T-cell (primary cell): ENCODE data around the gene CGNL1. TPM values are rescaled to one million over a fixed set of nuclear protein-coding genes. Genes with fewer than 3 reads are reported as not detected.

Source experiments
- ATAC-seq, 4 experiments: fragments of 200-7000 bp in 3 of 4; fragments of 150-1000 bp in 1 of 4; cut with Tn5 transposase; replicated peaks in 1 of 4; 1 replicate in 3 of 4; 2 replicates in 1 of 4; pipeline ENCODE4 v1.10.0; 2021; ENCODE audit warnings: moderate library complexity in 3 of 4, mild to moderate bottlenecking in 2 of 4, moderate number of reproducible peaks in 1 of 4
- CTCF ChIA-PET, 2 donors: fragments of 300-600 bp; sonication (Branson Sonifier 250); formaldehyde crosslinking; loops; one replicate each; lab custom pipeline; 2022; ENCODE audit warnings: antibody characterized with exemption in 2 of 2; lab: Charles Lee
- POLR2A ChIA-PET, 2 donors: fragments of 300-600 bp; sonication (Branson Sonifier 250); formaldehyde crosslinking; loops; one replicate each; lab custom pipeline; 2022; ENCODE audit warnings: antibody characterized with exemption in 2 of 2; lab: Charles Lee
- DNase-seq, 35 experiments: peaks; one replicate each; pipeline versions ENCODE4 v3.0.0 to v3.0.0-alpha.2; 2013 to 2023
- H3K27ac ChIP-seq: one replicate; pipeline ENCODE4 v1.5.1; 2013; ENCODE audit warnings: low read length
- H3K27me3 ChIP-seq, 2 experiments: replicated peaks in 1 of 2; 1 replicate in 1 of 2; 2 replicates in 1 of 2; pipeline versions ENCODE4 v1.6.1 to v1.7.0; 2013; ENCODE audit warnings: low read length in 1 of 2, mixed read lengths in 1 of 2; ENCODE audit not compliant: control insufficient read depth in 2 of 2, insufficient read depth in 2 of 2; ENCODE audit errors: extremely low read depth in 1 of 2
- H3K36me3 ChIP-seq, 2 donors: 1 replicate in 1 of 2; 2 replicates in 1 of 2; pipeline versions ENCODE4 v1.6.1 to v1.7.0; 2013; ENCODE audit warnings: low read length in 1 of 2; ENCODE audit not compliant: control insufficient read depth in 2 of 2, insufficient read depth in 1 of 2; ENCODE audit errors: extremely low read depth in 1 of 2
- H3K4me1 ChIP-seq, 2 experiments: 1 replicate in 1 of 2; 2 replicates in 1 of 2; pipeline versions ENCODE4 v1.6.1 to v1.7.0; 2013; ENCODE audit warnings: low read length in 2 of 2, mixed read lengths in 1 of 2; ENCODE audit not compliant: insufficient read depth in 2 of 2, control insufficient read depth in 1 of 2; ENCODE audit errors: extremely low read depth in 1 of 2
- H3K4me3 ChIP-seq, 2 donors: 1 replicate in 1 of 2; 2 replicates in 1 of 2; pipeline versions ENCODE4 v1.5.1 to v1.7.0; 2013; ENCODE audit warnings: mild to moderate bottlenecking in 2 of 2, low read length in 1 of 2, moderate library complexity in 1 of 2; ENCODE audit not compliant: control insufficient read depth in 1 of 2; ENCODE audit errors: extremely low read depth in 1 of 2
- H3K9me3 ChIP-seq: 2 replicates; pipeline ENCODE4 v1.7.0; 2013
- H3K27ac Mint-ChIP-seq, 2 donors: one replicate each; pipeline ENCODE4 v1.8.0; 2020 to 2021; ENCODE audit warnings: mild to moderate bottlenecking in 2 of 2, mixed read lengths in 2 of 2
- H3K27me3 Mint-ChIP-seq, 2 donors: one replicate each; pipeline ENCODE4 v1.8.0; 2021 to 2022; ENCODE audit warnings: mixed read lengths in 2 of 2
- H3K36me3 Mint-ChIP-seq: one replicate; pipeline ENCODE4 v1.8.0; 2021; ENCODE audit warnings: mixed read lengths
- H3K4me1 Mint-ChIP-seq, 3 donors: one replicate each; pipeline ENCODE4 v1.8.0; 2020 to 2022; ENCODE audit warnings: mixed read lengths in 3 of 3, mild to moderate bottlenecking in 1 of 3
- H3K4me3 Mint-ChIP-seq, 3 donors: one replicate each; pipeline ENCODE4 v1.8.0; 2020 to 2022; ENCODE audit warnings: mild to moderate bottlenecking in 3 of 3, mixed read lengths in 3 of 3, moderate library complexity in 3 of 3
- H3K9me3 Mint-ChIP-seq, 3 donors: one replicate each; pipeline ENCODE4 v1.8.0; 2020 to 2022; ENCODE audit warnings: mixed read lengths in 3 of 3
- WGBS: methylation state at CpG from one replicate; pipeline ENCODE4 v1.1.5; 2013; ENCODE audit warnings: missing lambda C conversion rate; ENCODE audit not compliant: insufficient coverage; 5-methylcytosine and 5-hydroxymethylcytosine counted together
- total RNA-seq, 35 experiments: library from RNA in 6 of 35; stranded (reverse) in 6 of 35; fragments of 120-200 nt in 1 of 35; gene quantifications; one replicate each; pipeline versions ENCODE4 v1.2.1 to v1.2.4 and lab custom pipeline; 2013 to 2026

Gene CGNL1
- total RNA-seq, 5 donors from 2014 or later (not counting 1 experiment from before 2014, with no cell fraction given): 0.13 to 0.18 (median 0.16) TPM; not detected in 2

DNA sequence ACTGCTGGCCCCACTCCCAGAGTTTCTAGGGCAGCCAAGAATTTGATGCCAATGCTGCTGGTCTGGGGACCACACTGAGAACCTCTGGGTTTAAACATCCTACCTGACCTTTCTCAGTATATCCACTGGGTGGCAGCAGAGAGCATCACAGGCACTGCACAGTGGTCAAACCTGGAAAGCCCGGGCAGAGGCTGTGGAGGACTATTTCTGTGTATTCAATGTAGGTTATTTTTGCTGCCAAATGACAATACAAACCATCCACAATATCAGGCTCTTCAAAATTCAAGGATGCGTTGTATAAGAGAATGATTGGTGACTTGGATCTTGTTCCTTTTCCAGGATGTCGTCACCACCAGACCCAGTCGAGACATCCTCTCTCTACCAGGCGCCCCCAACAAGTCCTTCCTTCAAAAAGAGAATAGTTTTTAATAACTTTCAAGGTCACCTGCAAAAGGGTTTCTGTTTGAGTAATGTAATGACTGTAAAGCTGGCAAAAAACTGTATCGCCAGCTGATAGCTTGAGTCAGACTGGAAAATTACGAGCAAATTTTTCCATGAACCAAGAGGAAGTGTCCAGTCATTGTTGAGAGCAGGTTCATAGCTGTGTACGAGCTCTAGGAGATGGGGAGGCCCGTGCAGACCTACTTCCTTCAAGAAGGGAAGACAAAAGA lies 184.9 kb downstream of the CGNL1 start:
- WGBS: 23% methylated on average over 4 of the region's 9 CpGs
- Mint-ChIP-seq H3K4me1 (peaks cover 32 to 48% (median 39%) of the 10 kb centered on the region in 3 donors), H3K36me3 (no peaks in the 10 kb centered on the region), H3K27me3 (no peaks in the 10 kb centered on the region), H3K4me3 (peak overlapping the region in 1 of 3 donors; percentile 36), H3K27ac (no peak overlapping the region), H3K9me3 (no peaks in the 10 kb centered on the region)
- Histone ChIP-seq H3K9me3 (no peaks in the 10 kb centered on the region), H3K27me3 (peaks cover 0 to 4% of the 10 kb centered on the region in 2 experiments), H3K4me3 (no peak overlapping the region), H3K4me1 (peaks cover 9 to 18% of the 10 kb centered on the region in 2 experiments), H3K36me3 (no peaks in the 10 kb centered on the region), H3K27ac (no peak overlapping the region)
- DNase-seq (peak in 34 of 35 experiments; percentile 5 to 79 (median 44)), ATAC-seq (peak; percentile 36 to 76 (median 70))
- POLR2A ChIA-PET: interaction anchor here in 1 of 2 donors (0.7 kb wide), 1 partner anchor 867 kb away, joined by 9 read pairs; no protein-coding TSS in a partner anchor
- CTCF ChIA-PET: interaction anchor here (0.6 to 2.5 kb wide), 12 partner anchors 29 to 301 kb away, joined by 3 to 16 read pairs (median 3); partner anchors contain the start of gene POLR2M (in 1 of the 2)

DNA sequence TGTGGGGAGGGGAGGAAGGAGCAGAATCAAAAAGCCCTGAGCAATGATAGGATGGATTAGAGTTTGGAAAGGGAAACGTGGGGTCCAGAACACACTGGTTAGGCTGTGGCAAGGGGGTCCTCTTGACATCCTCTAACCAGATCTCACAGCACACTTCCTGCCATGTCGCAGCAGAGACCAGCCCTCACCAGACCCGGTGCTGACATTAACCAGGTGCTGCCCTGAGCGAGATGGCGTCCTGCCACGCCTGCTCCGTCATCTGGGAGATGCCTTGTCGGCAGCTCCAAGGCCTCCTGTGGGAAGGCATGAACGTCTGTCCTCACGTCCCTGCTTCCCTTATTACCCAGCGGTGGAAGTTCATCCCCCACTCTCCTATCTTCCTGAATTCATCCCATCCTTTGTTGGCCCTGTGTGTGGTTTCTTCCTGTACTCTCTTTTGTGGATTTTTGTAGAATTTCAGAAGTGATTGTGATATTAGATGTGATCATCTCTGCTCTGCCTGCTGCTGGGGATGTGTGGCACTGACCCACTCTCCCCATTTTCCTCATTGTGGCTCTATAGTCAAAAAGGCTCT lies 186.0 kb downstream of the CGNL1 start:
- Mint-ChIP-seq H3K36me3 (no peaks in the 10 kb centered on the region), H3K27me3 (no peaks in the 10 kb centered on the region), H3K27ac (peak overlapping the region in 1 of 2 donors; percentile 60), H3K4me1 (peaks cover 34 to 52% (median 40%) of the 10 kb centered on the region in 3 donors), H3K4me3 (no peak overlapping the region), H3K9me3 (no peaks in the 10 kb centered on the region)
- ATAC-seq (peak in 1 of 4 experiments; percentile 36), DNase-seq (peak in 2 of 35 experiments; percentile 4 to 17)
- 37% methylated on average over 2 of the region's 11 CpGs for WGBS
- CTCF ChIA-PET: interaction anchor here in 1 of 2 donors (1.1 to 2.0 kb wide), 2 partner anchors 25 to 144 kb away, joined by 4 to 7 read pairs; partner anchors contain the start of gene POLR2M
- no peak overlapping the region for H3K27ac ChIP-seq
- peaks cover 9 to 18% of the 10 kb centered on the region in 2 experiments for H3K4me1 ChIP-seq
- no peaks in the 10 kb centered on the region for H3K36me3 ChIP-seq
- H3K27me3 ChIP-seq: peaks cover 0 to 6% of the 10 kb centered on the region in 2 experiments
- no peaks in the 10 kb centered on the region for H3K9me3 ChIP-seq
- POLR2A ChIA-PET: no interaction called here
- H3K4me3 ChIP-seq: no peak overlapping the region

DNA sequence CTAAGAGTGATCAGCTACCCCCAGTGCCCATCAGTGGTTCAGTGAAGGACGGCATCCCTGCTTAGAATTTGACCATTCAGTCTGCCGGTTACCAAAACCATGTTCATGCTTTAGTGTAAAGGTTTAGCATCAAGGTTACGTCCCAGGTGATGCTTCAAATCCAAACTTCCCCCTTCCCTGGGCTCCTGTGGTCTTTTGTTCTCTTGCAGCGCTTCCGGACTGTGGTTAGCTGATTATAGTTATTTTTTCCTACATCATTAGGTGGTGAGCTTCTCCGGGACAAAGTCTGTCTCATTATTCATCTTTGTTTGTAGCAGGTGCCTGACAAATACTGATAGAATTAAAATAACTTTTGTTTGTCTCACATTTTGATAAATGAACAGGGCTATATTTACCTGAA lies 187.1 kb downstream of the CGNL1 start:
- Histone ChIP-seq H3K27ac (no peak overlapping the region), H3K4me3 (no peak overlapping the region), H3K4me1 (peaks cover 9 to 18% of the 10 kb centered on the region in 2 experiments), H3K36me3 (no peaks in the 10 kb centered on the region), H3K9me3 (no peaks in the 10 kb centered on the region), H3K27me3 (peaks cover 0 to 6% of the 10 kb centered on the region in 2 experiments)
- ChIA-PET CTCF (interaction anchor here in 1 of 2 donors (1.0 to 1.4 kb wide), 3 partner anchors 24 to 93 kb away, joined by 4 to 5 read pairs (median 4); no protein-coding TSS in a partner anchor), POLR2A (interaction anchor here in 1 of 2 donors (0.6 kb wide), 1 partner anchor 105 kb away, joined by 4 read pairs; no protein-coding TSS in a partner anchor)
- Mint-ChIP-seq H3K27me3 (no peaks in the 10 kb centered on the region), H3K4me1 (peaks cover 34 to 56% (median 40%) of the 10 kb centered on the region in 3 donors), H3K9me3 (no peaks in the 10 kb centered on the region), H3K27ac (peak overlapping the region in 1 of 2 donors; percentile 51), H3K4me3 (peak overlapping the region in 1 of 3 donors; percentile 8), H3K36me3 (no peaks in the 10 kb centered on the region)
- ATAC-seq (no peak), DNase-seq (peak in 3 of 35 experiments; percentile 14 to 20 (median 18))
- WGBS: 67% methylated on average over 1 of the region's 6 CpGs

DNA sequence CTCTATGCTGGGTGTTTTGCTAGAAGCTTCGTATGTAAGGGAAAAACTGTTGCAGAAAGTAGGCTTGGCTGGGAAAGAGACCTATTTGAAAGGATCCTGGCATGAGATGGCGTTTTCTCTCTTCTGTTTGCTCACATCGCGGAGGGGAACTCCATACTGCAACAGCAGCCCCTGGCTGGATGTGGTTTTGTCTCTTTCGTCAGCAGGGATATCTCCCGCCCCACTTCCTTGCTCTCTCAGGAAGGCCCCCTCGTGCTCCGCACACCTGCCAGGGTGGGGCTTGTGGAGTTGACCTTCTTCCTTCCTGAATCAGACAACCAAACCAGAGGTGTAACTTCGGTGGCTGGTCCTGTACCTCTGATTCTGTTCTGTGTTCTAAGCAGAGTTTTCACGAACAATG lies 189.0 kb downstream of the CGNL1 start:
- ChIA-PET POLR2A (no interaction called here), CTCF (interaction anchor here (0.6 to 1.4 kb wide), 2 partner anchors 212 to 294 kb away, joined by 4 to 6 read pairs; no protein-coding TSS in a partner anchor)
- H3K4me3 ChIP-seq: no peak overlapping the region
- H3K4me3 Mint-ChIP-seq: peak overlapping the region in 2 of 3 donors; percentile 34 to 62
- no peaks in the 10 kb centered on the region for H3K36me3 Mint-ChIP-seq
- peaks cover 0 to 2% of the 10 kb centered on the region in 2 experiments for H3K27me3 ChIP-seq
- no peaks in the 10 kb centered on the region for H3K9me3 ChIP-seq
- H3K9me3 Mint-ChIP-seq: no peaks in the 10 kb centered on the region
- peaks cover 4 to 11% of the 10 kb centered on the region in 2 donors for H3K27me3 Mint-ChIP-seq
- H3K36me3 ChIP-seq: no peaks in the 10 kb centered on the region
- H3K4me1 ChIP-seq: peaks cover 9 to 18% of the 10 kb centered on the region in 2 experiments
- ATAC-seq: peak; percentile 40 to 97 (median 54)
- DNase-seq: peak in 32 of 35 experiments; percentile 28 to 82 (median 58)
- H3K4me1 Mint-ChIP-seq: peaks cover 34 to 64% (median 39%) of the 10 kb centered on the region in 3 donors
- WGBS: no CpG with 5 or more reads among the region's 10 CpGs
- peak overlapping the region; percentile 65 to 66 for H3K27ac Mint-ChIP-seq
- H3K27ac ChIP-seq: no peak overlapping the region

DNA sequence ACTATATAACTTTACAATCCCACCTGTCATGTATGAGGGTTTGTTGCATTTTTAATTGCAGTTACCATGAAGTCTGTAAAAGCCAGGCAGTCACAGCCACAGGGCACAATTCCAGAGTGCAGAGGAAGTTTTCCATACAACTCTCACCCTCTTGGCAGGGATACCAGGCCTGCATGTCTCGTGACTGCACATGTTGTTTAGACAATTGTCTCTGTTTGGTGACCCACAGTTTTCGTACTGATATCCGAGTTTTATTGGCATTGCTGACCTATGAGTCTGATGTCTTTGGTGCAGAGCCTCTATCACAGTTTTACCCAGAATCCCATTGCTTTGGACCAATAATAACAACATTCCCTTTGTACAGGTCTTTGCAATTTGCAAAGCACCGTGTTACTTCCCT lies 190.5 kb downstream of the CGNL1 start:
- Mint-ChIP-seq H3K4me3 (no peak overlapping the region), H3K4me1 (peaks cover 28 to 55% (median 31%) of the 10 kb centered on the region in 3 donors), H3K9me3 (no peaks in the 10 kb centered on the region), H3K36me3 (no peaks in the 10 kb centered on the region), H3K27me3 (peaks cover 10 to 11% of the 10 kb centered on the region in 2 donors), H3K27ac (no peak overlapping the region)
- no peaks in the 10 kb centered on the region for H3K9me3 ChIP-seq
- H3K36me3 ChIP-seq: no peaks in the 10 kb centered on the region
- H3K4me1 ChIP-seq: peaks cover 9 to 13% of the 10 kb centered on the region in 2 experiments
- H3K27me3 ChIP-seq: peaks cover 0 to 4% of the 10 kb centered on the region in 2 experiments
- no peak overlapping the region for H3K27ac ChIP-seq
- 73% methylated on average over 3 of the region's 4 CpGs for WGBS
- ChIA-PET CTCF (no interaction called here), POLR2A (no interaction called here)
- ATAC-seq (no peak), DNase-seq (no peak)
- no peak overlapping the region for H3K4me3 ChIP-seq

DNA sequence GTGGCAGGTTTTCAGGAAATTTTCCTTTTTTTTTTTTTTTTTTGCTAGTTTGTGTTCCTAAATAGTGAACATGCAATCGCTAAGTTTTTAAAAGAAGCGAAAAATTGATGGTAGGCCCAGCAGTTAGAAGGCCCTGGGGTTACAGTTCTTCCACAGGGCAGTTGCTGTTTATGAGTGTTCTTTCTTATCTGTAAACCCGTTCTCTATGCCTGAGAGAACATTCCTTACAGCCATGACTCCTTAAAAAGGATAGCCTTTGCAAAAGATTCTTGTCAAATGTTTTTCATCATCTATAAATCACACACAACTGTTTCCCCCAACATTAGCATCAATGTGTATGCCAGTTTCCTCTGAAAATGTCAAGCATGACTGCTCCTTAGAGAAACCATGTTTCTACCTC lies 191.6 kb downstream of the CGNL1 start:
- WGBS: 40% methylated on average over 1 of the region's 3 CpGs
- Histone ChIP-seq H3K27ac (no peak overlapping the region), H3K9me3 (no peaks in the 10 kb centered on the region), H3K4me3 (no peak overlapping the region), H3K36me3 (no peaks in the 10 kb centered on the region), H3K27me3 (peaks cover 0 to 4% of the 10 kb centered on the region in 2 experiments), H3K4me1 (peaks cover 4 to 9% of the 10 kb centered on the region in 2 experiments)
- DNase-seq: no peak
- H3K27ac Mint-ChIP-seq: no peak overlapping the region
- POLR2A ChIA-PET: interaction anchor here in 1 of 2 donors (0.7 kb wide), 1 partner anchor 840 kb away, joined by 4 read pairs; no protein-coding TSS in a partner anchor
- no peak for ATAC-seq
- CTCF ChIA-PET: interaction anchor here in 1 of 2 donors (0.6 to 0.7 kb wide), 2 partner anchors 26 to 135 kb away, joined by 3 to 4 read pairs; no protein-coding TSS in a partner anchor
- peaks cover 20 to 44% (median 20%) of the 10 kb centered on the region in 3 donors for H3K4me1 Mint-ChIP-seq
- H3K36me3 Mint-ChIP-seq: no peaks in the 10 kb centered on the region
- no peaks in the 10 kb centered on the region for H3K9me3 Mint-ChIP-seq
- H3K4me3 Mint-ChIP-seq: no peak overlapping the region
- H3K27me3 Mint-ChIP-seq: peaks cover 10 to 11% of the 10 kb centered on the region in 2 donors
